ENCODE data around the gene ARHGAP1. TPM values are rescaled to one million over a fixed set of nuclear protein-coding genes. Genes with fewer than 3 reads are reported as not detected.

ARHGAP1 gene
- total RNA-seq, 2 donors from 2014 or later: 73.2 to 94.5 TPM

- TF ChIP-seq, protein P1, sequence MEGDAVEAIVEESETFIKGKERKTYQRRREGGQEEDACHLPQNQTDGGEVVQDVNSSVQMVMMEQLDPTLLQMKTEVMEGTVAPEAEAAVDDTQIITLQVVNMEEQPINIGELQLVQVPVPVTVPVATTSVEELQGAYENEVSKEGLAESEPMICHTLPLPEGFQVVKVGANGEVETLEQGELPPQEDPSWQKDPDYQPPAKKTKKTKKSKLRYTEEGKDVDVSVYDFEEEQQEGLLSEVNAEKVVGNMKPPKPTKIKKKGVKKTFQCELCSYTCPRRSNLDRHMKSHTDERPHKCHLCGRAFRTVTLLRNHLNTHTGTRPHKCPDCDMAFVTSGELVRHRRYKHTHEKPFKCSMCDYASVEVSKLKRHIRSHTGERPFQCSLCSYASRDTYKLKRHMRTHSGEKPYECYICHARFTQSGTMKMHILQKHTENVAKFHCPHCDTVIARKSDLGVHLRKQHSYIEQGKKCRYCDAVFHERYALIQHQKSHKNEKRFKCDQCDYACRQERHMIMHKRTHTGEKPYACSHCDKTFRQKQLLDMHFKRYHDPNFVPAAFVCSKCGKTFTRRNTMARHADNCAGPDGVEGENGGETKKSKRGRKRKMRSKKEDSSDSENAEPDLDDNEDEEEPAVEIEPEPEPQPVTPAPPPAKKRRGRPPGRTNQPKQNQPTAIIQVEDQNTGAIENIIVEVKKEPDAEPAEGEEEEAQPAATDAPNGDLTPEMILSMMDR (IDR thresholded peaks at IDR 0.05): no peak
- TF ChIP-seq POLR2AphosphoS5 (IDR thresholded peaks at IDR 0.05) (no peak), POLR2A (IDR thresholded peaks at IDR 0.05) (no peak)
- intact Hi-C loops (cut with DNase I): no loop called here
- Histone ChIP-seq H3K9me3 (no peaks in the 10 kb centered on the region), H3K27ac (no peak overlapping the region), H3K27me3 (replicated peaks; ENCODE audit: insufficient read depth) (no peaks in the 10 kb centered on the region), H3K4me1 (replicated peaks) (no peaks in the 10 kb centered on the region), H3K4me3 (no peak overlapping the region), H3K36me3 (peaks cover 8 to 13% of the 10 kb centered on the region in 2 donors)
- DNase-seq (ENCODE audit: low spot score): no peak
- WGBS: 93% methylated on average over 4 of the region's 4 CpGs
These were observed 37.0 kb downstream of the ARHGAP1 start for GRCh38 chr11:46663277-46663940.

GRCh38 chr11:46662366-46662765 lies 38.1 kb downstream of the ARHGAP1 start:
- intact Hi-C loops (cut with DNase I): no loop called here
- Histone ChIP-seq H3K4me1 (replicated peaks) (no peaks in the 10 kb centered on the region), H3K4me3 (no peak overlapping the region), H3K9me3 (no peaks in the 10 kb centered on the region), H3K36me3 (peaks cover 4 to 15% of the 10 kb centered on the region in 2 donors), H3K27me3 (replicated peaks; ENCODE audit: insufficient read depth) (no peaks in the 10 kb centered on the region), H3K27ac (no peak overlapping the region)
- no peak for DNase-seq (ENCODE audit: low spot score)
- TF ChIP-seq POLR2AphosphoS5 (IDR thresholded peaks at IDR 0.05): no peak
- TF ChIP-seq POLR2A (IDR thresholded peaks at IDR 0.05): no peak
- TF ChIP-seq, protein P1 (IDR thresholded peaks at IDR 0.05): no peak

DNA sequence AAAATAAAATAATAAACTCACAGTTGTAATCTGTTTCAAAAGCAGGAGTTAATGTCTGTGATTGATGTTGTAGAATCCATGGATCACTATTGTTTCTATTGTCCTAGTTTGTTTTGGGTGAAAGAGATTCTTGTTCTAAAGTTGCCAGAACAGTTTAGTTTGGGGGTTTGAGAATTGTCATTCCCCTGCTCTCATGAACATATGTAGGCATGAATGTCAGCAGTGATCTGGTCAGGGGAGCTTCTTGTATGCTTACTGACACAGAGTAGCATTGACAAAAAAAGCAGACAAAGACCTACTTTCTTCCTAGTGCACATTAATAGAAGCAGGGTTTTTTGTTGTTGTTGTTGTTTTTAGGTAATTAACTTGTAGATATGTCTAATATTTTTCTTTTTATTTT lies 38.6 kb downstream of the ARHGAP1 start:
- Histone ChIP-seq H3K27me3 (replicated peaks; ENCODE audit: insufficient read depth) (no peaks in the 10 kb centered on the region), H3K27ac (no peak overlapping the region), H3K9me3 (no peaks in the 10 kb centered on the region), H3K4me3 (no peak overlapping the region), H3K4me1 (replicated peaks) (no peaks in the 10 kb centered on the region), H3K36me3 (peaks cover 4 to 21% of the 10 kb centered on the region in 2 donors)
- no peak for DNase-seq (ENCODE audit: low spot score)
- TF ChIP-seq, protein P1 (IDR thresholded peaks at IDR 0.05): no peak
- TF ChIP-seq POLR2A (IDR thresholded peaks at IDR 0.05) (no peak), POLR2AphosphoS5 (IDR thresholded peaks at IDR 0.05) (no peak)
- intact Hi-C loops (cut with DNase I): no loop called here

GRCh38 chr11:46659908-46660307 lies 40.5 kb downstream of the ARHGAP1 start:
- Histone ChIP-seq H3K27me3 (replicated peaks; ENCODE audit: insufficient read depth) (no peaks in the 10 kb centered on the region), H3K36me3 (peaks cover 4 to 36% of the 10 kb centered on the region in 2 donors), H3K4me3 (no peak overlapping the region), H3K4me1 (replicated peaks) (no peaks in the 10 kb centered on the region), H3K27ac (no peak overlapping the region), H3K9me3 (no peaks in the 10 kb centered on the region)
- intact Hi-C loops (cut with DNase I): no loop called here
- TF ChIP-seq, protein P1 (IDR thresholded peaks at IDR 0.05): no peak
- no peak for TF ChIP-seq POLR2AphosphoS5 (IDR thresholded peaks at IDR 0.05)
- no peak for TF ChIP-seq POLR2A (IDR thresholded peaks at IDR 0.05)
- 96% methylated on average over 1 of the region's 1 CpG for WGBS
- no peak for DNase-seq (ENCODE audit: low spot score)

DNA sequence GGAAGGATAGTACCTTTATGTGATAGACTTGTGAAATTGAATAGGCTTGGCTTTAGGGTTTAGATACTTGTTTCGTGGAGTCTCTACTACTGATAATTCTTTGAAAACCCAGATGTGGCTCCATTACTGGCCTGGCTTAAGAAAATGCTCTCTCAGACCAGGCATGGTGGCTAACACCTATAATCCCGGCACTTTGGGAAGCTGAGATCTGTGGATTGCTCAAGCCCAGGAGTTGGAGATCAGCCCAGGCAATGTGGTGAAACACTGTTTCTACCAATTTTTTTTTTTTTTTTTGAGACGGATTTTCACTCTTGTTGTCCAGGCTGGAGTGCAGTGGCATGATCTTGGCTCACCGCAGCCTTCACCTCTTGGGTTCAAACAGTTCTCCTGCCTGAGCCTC lies 42.2 kb downstream of the ARHGAP1 start:
- no peak overlapping the region for H3K27ac ChIP-seq
- TF ChIP-seq, protein P1 (IDR thresholded peaks at IDR 0.05): no peak
- TF ChIP-seq POLR2A (IDR thresholded peaks at IDR 0.05) (no peak), POLR2AphosphoS5 (IDR thresholded peaks at IDR 0.05) (no peak)
- no peaks in the 10 kb centered on the region for H3K4me1 ChIP-seq (replicated peaks)
- H3K4me3 ChIP-seq: no peak overlapping the region
- DNase-seq (ENCODE audit: low spot score): no peak
- peaks cover 4 to 32% of the 10 kb centered on the region in 2 donors for H3K36me3 ChIP-seq
- 82% methylated on average over 4 of the region's 4 CpGs for WGBS
- H3K9me3 ChIP-seq: no peaks in the 10 kb centered on the region
- H3K27me3 ChIP-seq (replicated peaks; ENCODE audit: insufficient read depth): no peaks in the 10 kb centered on the region
- intact Hi-C loops (cut with DNase I): no loop called here
